NCI-H146 (cell line): Measurements from ENCODE around the gene PEX14.

Experiments used
- DNase-seq: peaks from one replicate; lab custom pipeline; 2025; lab: John Stamatoyannopoulos, UW

Gene PEX14

DNA sequence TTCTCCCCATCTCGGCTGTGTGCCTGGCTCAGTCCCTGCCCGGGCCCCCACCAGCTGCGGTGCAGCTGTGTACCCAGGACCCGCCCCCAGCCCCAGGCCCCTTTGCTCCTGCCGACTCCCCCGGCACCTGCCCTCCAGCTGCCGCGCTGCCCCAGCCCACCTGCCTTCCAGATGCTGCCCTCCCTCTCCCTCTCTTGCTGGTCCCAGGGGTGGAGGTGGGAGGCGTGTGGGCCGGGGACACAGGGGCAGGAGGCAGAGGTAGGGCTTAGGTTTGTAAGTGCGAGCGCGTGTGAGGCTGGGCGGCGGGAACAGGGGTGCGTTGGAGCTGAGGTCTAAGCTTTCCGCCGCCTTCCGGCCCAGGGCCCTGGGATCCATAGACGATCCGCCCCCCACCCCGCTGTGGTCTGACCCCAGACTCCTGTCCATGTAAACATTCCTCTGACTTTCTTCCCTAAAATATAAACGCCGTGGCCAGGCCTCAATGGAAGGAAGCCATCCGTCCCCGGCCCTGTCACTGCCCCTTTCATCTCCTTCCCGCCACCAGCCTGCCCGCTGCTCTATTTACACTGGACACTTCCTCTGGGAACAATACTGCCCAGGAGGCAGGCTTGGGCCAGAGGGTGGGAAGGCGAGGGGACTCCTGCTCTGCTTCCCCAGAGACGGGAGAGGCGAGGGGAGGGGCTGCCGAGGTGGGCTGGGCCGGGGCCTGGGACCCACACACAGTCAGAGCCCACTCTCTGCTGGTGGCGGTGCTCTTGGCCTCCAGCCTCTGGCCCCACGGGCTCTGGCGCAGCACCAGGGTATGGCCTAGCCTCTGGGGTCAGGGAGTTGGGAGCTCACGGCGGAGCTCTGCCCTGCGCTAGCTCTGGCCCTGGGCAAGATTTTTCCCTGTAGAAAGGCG lies 193.4 kb downstream of the PEX14 start:
- DNase-seq, result peak; percentile 53

DNA sequence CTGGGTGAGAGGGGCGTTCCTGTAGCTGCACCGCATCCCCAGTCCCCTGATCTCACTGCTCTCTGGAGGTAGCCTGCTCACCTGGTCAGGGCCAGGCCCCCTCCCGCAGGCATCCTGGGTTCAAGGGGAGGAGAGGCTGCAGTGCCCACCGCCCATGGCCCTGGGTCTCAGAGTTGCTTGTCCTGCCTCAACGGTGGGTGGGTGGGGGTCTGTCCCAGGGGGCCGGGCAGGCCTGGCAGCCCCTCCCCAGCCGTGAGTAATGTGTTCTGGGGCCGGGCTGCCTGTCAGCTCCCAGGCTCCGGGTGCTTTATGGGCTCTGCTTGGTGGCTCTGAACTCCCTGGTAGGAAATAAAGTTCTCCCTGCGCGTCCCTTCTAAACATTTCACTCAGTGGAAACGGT lies 194.8 kb downstream of the PEX14 start:
- no peak for DNase-seq

DNA sequence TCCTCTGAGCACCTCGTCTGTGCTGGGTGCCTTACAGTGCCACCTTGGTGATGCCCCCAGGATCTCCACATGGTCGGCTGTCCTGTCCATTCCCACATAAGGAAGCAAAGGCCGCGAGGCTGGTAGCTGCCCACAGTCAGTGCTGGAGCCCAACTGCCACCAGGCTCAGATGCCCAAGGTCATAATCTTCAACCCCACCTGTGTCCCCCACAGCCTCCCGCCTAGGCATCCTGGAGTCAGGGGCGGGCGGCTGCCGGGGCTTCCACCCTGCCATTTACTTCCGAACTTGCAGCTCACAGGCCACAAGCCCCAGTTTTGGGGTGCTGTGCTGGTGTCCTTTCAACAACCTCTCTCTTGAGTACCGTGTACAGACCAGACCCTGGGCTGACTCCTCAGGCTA lies 195.4 kb downstream of the PEX14 start:
- no peak for DNase-seq

DNA sequence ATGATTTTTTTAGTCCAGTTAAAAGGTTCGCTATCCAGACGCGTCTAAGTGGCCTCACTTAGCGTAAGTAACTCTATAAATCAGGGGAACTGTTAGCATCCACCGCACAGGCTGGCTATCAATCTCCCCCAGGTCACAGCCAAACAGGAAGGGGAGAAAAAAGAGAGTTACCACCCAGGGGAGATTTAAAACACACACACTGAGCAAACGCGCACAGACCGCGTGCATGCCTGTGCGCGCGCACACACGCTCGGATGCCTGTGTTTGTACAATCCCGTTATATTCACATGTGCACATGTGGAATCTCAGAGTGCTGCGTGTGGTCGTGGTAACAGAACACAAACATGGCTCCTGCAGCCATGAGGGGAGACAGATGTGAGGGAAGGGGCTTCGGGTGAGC lies 196.3 kb downstream of the PEX14 start:
- DNase-seq, result no peak

DNA sequence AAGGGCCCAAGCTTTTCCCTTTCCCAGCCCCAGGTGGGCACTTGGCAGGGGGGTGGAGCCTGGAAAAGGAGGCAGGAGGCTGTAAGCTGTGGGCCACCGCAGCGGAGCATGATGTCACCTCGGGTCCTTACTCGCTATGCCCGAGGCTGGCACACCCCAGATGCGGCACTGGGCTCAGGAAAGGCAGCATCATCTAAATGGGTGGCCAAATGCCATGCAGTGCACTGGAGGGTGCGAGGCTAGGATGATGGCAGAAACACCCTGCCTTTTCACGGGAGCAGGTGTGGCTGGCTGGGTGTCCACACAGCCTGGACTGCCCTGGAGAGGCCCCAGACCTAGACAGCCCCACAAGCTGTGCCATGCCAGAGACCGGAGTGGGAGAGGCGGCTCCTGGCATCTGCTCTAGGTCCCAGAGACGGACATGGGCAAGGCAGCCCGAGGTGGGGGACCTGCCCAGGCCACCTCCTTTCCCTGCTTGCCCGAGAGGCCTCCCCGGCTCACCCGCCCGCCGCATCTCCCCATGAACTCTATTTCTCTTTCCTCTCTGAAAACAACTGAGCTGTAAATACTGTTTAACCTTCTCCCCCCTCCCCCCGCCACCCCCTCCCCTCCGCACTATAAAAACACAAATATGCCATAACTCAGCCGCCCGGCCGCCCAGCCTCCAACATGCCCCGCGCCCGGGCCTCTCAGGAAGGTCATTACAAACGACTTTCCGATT lies 197.0 kb downstream of the PEX14 start:
- DNase-seq, result no peak

DNA sequence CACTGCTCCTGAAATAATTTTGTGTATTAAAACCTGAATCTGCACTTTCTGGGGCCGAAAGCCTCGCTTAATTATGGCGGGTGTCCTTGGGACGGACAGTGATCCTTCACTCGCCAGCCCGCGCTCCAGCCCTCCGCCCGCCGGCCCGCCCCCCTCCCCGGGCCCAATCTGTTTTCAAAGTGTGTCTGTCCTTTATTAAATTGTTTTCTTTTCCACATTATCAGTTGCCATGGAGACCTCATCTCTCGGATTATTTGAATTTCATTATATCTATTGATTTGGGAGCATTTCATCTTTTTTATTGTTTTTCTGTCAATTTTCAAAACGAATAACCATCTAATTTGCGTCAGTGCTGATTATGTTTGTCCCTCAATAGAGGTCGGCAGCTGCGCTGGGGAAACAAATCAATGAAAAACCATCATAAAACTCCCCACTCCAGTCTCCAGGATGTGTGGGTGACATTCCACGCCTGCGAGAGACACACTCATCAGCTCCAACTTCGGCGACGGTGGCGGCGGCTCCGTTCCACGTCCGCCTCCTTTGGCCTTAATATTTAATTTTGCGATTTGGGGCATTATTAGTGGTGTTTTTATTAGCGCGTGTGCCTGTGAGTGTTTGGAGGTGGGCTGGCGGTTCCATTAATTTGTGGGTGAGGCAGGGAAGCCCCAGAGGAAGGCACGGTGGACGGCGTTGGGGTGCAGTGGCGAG lies 197.7 kb downstream of the PEX14 start:
- no peak for DNase-seq

DNA sequence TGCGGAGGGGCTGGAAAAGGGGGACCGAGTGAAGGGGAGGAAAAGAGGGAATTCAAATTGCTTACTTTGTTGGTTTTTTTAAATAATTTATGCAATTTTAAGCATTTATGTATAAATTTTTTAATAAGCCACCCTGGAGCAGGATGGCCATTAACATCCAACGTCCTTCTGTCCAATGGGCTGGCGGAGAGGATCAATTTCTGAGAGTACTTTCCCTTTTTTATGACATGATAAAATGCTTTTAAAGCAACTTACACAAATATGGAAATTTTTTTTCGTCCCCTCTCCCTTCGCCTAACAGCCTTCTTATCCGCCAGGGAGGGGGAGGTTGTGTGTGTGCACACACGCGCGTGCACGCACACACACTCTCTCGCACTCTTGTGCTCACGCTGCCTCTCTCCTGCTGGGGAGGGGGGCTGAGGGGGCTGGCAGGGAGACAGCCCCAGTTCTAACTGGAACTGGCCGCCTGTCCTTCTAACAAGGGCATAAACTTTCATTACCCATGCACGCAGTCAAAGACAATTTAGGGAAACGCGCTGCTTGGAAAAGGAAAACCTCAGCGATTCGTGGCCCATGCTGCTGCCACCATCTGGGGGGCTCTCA lies 198.5 kb downstream of the PEX14 start:
- DNase-seq, result no peak

DNA sequence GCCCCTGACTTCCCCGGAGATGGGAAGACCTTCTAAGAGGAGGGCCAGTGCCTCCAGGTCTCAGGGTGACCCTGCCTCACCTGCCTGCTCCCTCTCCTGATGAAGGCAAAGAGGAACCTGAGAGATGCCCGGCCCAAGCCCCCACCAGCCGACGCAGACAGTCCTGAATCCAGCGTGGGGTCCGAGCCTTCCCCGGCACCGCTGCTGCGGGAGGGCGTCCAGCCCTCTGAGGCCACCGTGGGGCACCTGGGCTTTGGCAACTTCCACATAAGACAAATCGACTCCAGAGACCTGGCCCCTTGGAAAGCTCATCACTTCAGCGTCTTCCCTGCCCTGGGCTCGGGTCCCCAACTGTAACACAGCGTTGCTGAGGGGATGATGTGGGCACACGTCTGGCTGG lies 199.5 kb downstream of the PEX14 start:
- no peak for DNase-seq

DNA sequence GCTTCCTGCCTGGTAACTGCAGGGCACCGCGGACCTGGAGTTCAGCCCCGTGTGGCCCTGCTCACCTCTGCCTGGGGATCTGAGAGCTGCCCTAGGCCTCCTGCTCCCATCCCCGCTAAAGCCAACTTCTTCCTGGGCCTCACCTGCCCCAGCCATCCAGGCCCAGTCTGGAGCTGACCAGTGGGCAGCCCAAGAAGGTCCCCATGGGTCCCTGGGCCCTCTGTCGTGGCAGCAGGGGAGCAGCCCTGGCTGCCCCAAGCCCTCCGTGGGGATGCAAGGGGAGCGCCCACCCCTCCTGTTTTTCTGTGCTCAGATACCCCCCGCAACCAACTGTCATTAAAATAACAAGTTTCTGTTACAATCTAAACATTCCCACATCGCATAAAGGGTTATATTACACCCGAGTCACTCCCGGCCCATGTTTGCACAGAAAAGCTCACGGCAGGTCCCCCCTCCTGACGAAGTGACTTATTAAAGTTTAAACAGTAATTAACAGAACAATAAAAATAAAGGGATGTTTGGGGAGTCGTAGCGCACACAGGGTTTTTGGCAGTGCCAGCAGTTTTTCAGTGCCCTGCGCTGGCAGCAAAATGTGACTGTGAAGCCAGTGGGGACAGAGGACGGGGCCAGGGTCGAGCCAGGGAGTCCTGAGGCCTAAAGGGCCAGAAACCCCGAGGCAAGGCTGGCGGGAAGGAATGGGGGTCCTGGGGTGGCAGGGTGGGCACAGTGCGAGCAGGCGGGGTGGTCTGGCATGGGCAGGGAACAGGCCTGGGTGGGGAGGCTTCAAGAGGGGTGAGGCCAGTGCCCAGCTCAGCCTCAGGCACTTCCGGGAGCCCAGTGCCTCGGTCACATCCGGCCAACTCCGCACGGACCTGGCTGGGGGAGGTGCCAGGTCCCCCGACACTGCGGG lies 200.2 kb downstream of the PEX14 start:
- peak; percentile 22 for DNase-seq

DNA sequence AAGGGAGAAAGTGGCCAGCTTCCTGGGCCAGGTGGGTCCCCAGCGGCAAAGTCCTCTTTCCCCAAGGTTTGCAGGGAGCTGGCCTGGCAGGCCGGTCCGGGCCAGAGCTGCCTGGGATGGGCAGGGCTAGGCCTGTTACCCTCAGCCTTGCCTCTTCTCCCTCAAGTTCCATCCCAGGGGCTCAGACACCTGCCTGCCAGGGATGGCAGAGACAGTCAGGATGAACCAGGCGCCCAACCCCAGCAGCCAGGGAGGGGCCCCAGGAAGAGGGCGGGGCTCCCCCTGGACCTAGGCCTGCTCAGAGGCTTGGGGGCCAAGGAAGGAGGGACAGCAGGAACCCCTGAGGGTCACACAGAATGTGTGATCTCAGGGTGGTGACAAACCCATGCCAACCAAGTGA lies 201.1 kb downstream of the PEX14 start:
- DNase-seq, result no peak

DNA sequence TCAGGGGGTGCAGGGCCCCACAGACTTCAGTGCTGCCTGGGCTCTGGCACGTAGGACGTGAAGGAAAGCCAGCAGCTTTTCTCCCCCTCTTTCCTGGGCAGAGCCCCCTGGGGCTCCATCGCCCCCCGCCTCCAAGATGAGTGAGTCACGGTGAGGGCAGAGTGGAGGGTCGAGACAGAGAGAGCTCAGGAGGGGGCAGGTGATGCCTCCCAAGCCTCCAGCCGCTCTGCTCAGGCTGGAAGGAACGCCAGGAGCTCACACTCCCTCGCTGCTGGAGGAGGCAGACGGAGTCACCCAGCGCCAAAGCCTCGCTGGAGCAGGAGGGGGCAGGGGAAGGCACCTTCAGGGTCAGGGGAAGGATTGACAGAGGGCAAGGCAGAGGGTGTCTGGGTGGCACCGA lies 202.2 kb downstream of the PEX14 start:
- no peak for DNase-seq

DNA sequence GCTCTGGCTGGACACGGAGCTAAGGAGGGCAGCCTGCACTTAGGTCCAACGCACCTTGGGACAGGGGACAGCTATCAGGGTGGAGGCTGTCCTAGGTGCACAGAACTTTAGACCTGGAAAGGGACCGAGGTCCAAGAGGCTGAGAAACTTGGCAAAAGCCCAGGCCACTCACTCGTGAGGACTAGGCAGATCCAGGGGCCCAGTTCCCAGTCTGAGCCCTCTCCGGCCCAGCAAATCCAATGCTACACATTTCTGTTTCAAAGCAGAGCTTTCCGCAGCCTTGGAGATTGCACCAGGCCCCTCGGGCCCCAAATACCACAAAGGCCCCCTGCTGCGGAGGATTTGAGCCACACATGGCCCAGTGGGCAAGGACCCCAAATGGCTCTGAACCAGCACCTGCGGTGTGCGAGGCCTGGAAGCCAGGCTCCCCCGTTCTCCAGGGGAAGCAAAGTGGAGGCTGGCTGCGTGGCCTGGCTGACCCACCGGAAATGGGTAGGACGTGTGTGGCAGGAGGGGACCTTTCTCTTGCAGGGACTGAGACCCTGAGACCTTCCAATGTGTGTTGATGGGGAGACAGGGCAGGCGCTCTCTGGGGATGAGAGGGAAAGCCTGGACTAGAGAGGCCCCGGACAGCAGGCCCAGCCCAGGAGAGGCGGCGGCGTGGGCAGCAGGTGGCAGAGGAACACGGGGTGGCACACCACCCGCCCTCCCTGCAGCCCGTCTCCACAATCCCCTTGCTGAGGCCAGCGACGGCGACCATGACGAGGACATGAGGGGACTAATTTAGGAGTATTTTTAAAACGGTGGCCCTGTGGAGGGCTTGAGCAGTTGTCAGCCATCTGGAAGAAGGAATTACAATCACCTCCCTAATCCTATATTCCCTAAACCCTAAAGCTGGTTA lies 203.0 kb downstream of the PEX14 start:
- DNase-seq, result no peak

DNA sequence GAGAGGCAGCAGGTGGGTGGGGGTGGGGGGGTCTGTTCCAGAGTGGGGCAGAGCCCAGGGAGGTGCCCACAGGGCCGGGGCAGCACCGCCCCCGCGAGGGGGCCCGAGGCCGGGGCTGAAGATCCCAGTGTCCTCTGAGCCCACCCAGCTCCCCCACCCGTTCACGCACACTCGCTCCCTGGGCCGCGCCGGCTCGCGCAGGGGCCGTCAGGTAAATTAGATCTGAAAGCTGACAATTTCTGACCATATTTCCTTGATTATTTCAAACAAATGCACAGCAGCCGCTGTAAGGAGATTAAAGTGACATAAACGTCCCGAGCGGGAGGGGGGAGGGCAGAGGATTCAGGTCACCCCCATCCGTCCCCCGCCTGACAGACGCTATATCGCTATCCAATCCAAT lies 203.7 kb downstream of the PEX14 start:
- no peak for DNase-seq

DNA sequence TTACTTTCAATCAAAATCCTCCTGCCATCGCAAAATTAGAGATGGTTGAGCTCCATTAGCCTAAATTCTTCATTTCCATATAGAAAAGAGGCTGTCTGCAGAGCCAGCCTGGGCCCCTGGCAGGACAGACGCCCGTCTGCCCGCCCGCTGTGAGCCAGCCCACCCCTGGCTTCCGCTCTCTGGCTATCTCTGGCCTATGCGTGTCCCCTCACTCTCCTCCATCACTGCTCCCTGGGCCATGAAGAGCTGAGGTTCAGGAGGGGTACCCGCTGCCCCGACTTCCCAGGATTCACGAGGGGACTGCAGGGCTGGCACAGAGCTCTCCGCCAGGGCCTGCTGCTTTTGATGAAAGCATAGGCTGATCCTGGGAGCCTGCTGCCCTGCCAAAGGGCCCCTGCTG lies 204.1 kb downstream of the PEX14 start:
- no peak for DNase-seq

DNA sequence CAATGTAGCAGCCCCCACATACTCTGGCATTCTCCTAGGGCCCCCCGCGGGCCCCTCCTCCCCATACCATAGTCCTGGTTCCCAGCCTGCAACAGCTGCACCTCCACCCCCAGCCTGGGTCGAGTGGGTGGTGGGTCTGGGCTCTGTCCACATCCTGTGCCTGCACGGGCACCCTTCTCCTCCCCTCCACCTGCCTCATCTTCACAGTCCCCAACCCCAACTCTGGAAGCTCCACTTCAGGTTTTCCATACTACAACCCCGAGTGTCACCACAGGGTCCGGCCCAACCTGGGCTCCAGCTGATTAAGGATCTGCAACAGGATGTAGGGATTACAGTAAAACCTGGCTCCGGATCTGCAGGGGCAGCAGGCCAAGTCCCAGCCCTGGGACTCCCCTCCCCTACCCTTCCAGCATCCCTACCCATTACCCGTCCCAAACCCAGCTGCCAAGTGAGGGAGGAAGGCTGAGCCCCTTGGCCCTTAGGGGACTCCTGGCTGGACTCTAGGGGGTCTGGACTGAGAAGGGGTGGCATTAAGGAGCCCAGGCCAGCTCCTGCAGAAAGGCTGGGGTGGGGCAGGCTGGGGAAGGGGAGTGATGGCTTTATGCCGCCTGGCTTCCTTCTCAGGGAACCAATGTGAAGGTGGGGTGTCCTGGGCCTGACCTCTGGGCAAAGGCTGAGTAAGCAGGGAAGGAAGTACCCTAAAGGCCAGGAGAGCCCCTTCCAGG lies 204.9 kb downstream of the PEX14 start:
- DNase-seq, result peak; percentile 5
